Upper lobe of left lung (tissue), 6 donors: Measurements from ENCODE around the gene PRKACA. TPM values are rescaled to one million over a fixed set of nuclear protein-coding genes. Genes with fewer than 3 reads are reported as not detected.

Experiments
- ATAC-seq, 2 donors: fragments of 200-7000 bp; cut with Tn5 transposase; one replicate each; pipeline ENCODE4 v1.9.1; 2022; ENCODE audit warnings: mild to moderate bottlenecking in 2 of 2, moderate library complexity in 2 of 2; ENCODE audit not compliant: low FRiP score in 2 of 2
- DNase-seq, 2 donors: peaks; one replicate each; pipeline ENCODE4 v3.0.0-alpha.2; 2019 to 2020
- H3K27ac ChIP-seq, 4 donors: fragments of 200-600 bp; sonication (generic); one replicate each; pipeline ENCODE4 v1.5.1; 2016 to 2019
- H3K27me3 ChIP-seq, 4 donors: fragments of 200-600 bp; sonication (generic); one replicate each; pipeline ENCODE4 v1.5.1; 2017 to 2019
- H3K36me3 ChIP-seq, 4 donors: fragments of 200-600 bp; sonication (generic); one replicate each; pipeline ENCODE4 v1.5.1; 2016 to 2019
- H3K4me1 ChIP-seq, 4 donors: fragments of 200-600 bp; sonication (generic); one replicate each; pipeline ENCODE4 v1.5.1; 2018 to 2019
- H3K4me3 ChIP-seq, 4 donors: fragments of 200-600 bp; sonication (generic); one replicate each; pipeline ENCODE4 v1.5.1; 2017 to 2019; ENCODE audit warnings: mild to moderate bottlenecking in 2 of 4, moderate library complexity in 1 of 4
- H3K9me3 ChIP-seq, 4 donors: fragments of 200-600 bp; sonication (generic); one replicate each; pipeline ENCODE4 v1.5.1; 2018 to 2019
- CTCF ChIP-seq, 6 experiments: fragments of 450-650 bp in 4 of 6; fragments of 200-600 bp in 2 of 6; sonication (generic) in 2 of 6; IDR thresholded peaks; one replicate each; pipeline ENCODE4 v1.5.1; 2016 to 2019; ENCODE audit warnings: antibody characterized with exemption in 6 of 6
- EP300 ChIP-seq, 4 donors: sonication (generic); formaldehyde crosslinking; IDR thresholded peaks; one replicate each; pipeline ENCODE4 v1.5.1; 2017; ENCODE audit warnings: antibody characterized with exemption in 4 of 4, control low read depth in 2 of 4
- POLR2A ChIP-seq, 4 donors: fragments of 450-650 bp; IDR thresholded peaks; one replicate each; pipeline ENCODE4 v1.5.1; 2016 to 2017; ENCODE audit warnings: antibody characterized with exemption in 4 of 4, mild to moderate bottlenecking in 2 of 4
- POLR2AphosphoS5 ChIP-seq, 2 donors: sonication (generic); formaldehyde crosslinking; IDR thresholded peaks; one replicate each; pipeline ENCODE4 v1.5.1; 2017; ENCODE audit warnings: antibody characterized with exemption in 2 of 2
- WGBS, 2 donors: methylation state at CpG; one replicate each; pipeline ENCODE4 v1.1.5; 2017 to 2018; 5-methylcytosine and 5-hydroxymethylcytosine counted together
- total RNA-seq, 6 donors: library from RNA; depleted of rRNA in 4 of 6; stranded (reverse); fragments of >200 nt in 4 of 6; gene quantifications; one replicate each; pipeline versions ENCODE4 v1.1.0 to v1.2.1, GENCODE V29; 2016 to 2021
- donor health status: DM: no; HTN: no; CAD: no; lungs with moderate emphysema.
- donor health status: DM: no; HTN: yes; CAD: no; lungs with severe emphysema.

PRKACA gene
- total RNA-seq, 6 donors from 2014 or later: 24.1 to 107 (median 51.7) TPM

- Histone ChIP-seq H3K4me1 (peaks cover 46 to 54% (median 50%) of the 10 kb centered on the region in 4 donors), H3K27me3 (no peaks in the 10 kb centered on the region), H3K9me3 (no peaks in the 10 kb centered on the region), H3K36me3 (peaks cover 0 to 5% (median 2%) of the 10 kb centered on the region in 4 donors), H3K27ac (peak overlapping the region; percentile 73 to 98 (median 82)), H3K4me3 (no peak overlapping the region)
- WGBS, 2 donors: 37 to 73% methylated on average over 4 to 12 of the region's 12 CpGs
- no peak for DNase-seq
- TF ChIP-seq POLR2A (IDR thresholded peaks at IDR 0.05) (no peak), EP300 (IDR thresholded peaks at IDR 0.05) (no peak), POLR2AphosphoS5 (IDR thresholded peaks at IDR 0.05) (no peak), CTCF (IDR thresholded peaks at IDR 0.05) (no peak)
- peak in 1 of 2 donors; percentile 40 for ATAC-seq
Measured at GRCh38 chr19:14112051-14112808, 5.3 kb downstream of the PRKACA start.

GRCh38 chr19:14111486-14111885 is 6.1 kb downstream of the PRKACA start:
- no peak overlapping the region for H3K4me3 ChIP-seq
- H3K4me1 ChIP-seq: peaks cover 42 to 48% (median 44%) of the 10 kb centered on the region in 4 donors
- H3K36me3 ChIP-seq: peaks cover 0 to 12% (median 9%) of the 10 kb centered on the region in 4 donors
- no peak for DNase-seq
- peak overlapping the region in 2 of 4 donors; percentile 86 to 98 for H3K27ac ChIP-seq
- no peak for TF ChIP-seq POLR2AphosphoS5 (IDR thresholded peaks at IDR 0.05)
- TF ChIP-seq CTCF (IDR thresholded peaks at IDR 0.05): no peak
- H3K27me3 ChIP-seq: no peaks in the 10 kb centered on the region
- 100% methylated on average over 1 of the region's 1 CpG for WGBS, 2 donors
- no peaks in the 10 kb centered on the region for H3K9me3 ChIP-seq
- ATAC-seq: no peak

- no peak for ATAC-seq
- H3K27me3 ChIP-seq: no peaks in the 10 kb centered on the region
- peaks cover 33 to 39% (median 36%) of the 10 kb centered on the region in 4 donors for H3K4me1 ChIP-seq
- DNase-seq: no peak
- TF ChIP-seq POLR2A (IDR thresholded peaks at IDR 0.05) (no peak), POLR2AphosphoS5 (IDR thresholded peaks at IDR 0.05) (no peak), CTCF (IDR thresholded peaks at IDR 0.05) (no peak), EP300 (IDR thresholded peaks at IDR 0.05) (no peak)
- no peaks in the 10 kb centered on the region for H3K9me3 ChIP-seq
- peaks cover 7 to 20% (median 17%) of the 10 kb centered on the region in 4 donors for H3K36me3 ChIP-seq
- no peak overlapping the region for H3K4me3 ChIP-seq
- 81 to 89% methylated on average over 2 of the region's 2 CpGs for WGBS, 2 donors
- no peak overlapping the region for H3K27ac ChIP-seq
Measured at GRCh38 chr19:14110650-14111049, 6.9 kb downstream of the PRKACA start.

- Histone ChIP-seq H3K27ac (peak overlapping the region in 1 of 4 donors; percentile 3), H3K4me3 (no peak overlapping the region), H3K27me3 (no peaks in the 10 kb centered on the region), H3K36me3 (peaks cover 7 to 44% (median 31%) of the 10 kb centered on the region in 4 donors), H3K4me1 (peaks cover 10 to 12% (median 11%) of the 10 kb centered on the region in 4 donors), H3K9me3 (no peaks in the 10 kb centered on the region)
- 73 to 80% methylated on average over 13 to 17 of the region's 23 CpGs for WGBS, 2 donors
- DNase-seq: no peak
- TF ChIP-seq EP300 (IDR thresholded peaks at IDR 0.05) (no peak), POLR2A (IDR thresholded peaks at IDR 0.05) (no peak), POLR2AphosphoS5 (IDR thresholded peaks at IDR 0.05) (no peak), CTCF (IDR thresholded peaks at IDR 0.05) (no peak)
- no peak for ATAC-seq
Measured at GRCh38 chr19:14107581-14108461, 9.7 kb downstream of the PRKACA start.
